A673 (cell line): ENCODE data around the gene TCF20.

Experiments
- CTCF ChIP-seq: fragments of 300-800, 200-600 bp; sonication (generic); conservative IDR thresholded peaks from 2 replicates; pipeline ENCODE4 v1.5.1; 2017; ENCODE audit warnings: low read depth, mild to moderate bottlenecking, antibody characterized with exemption, low read length, moderate library complexity, mixed read lengths
- EZH2 ChIP-seq: fragments of 200-600 bp; sonication (generic); IDR thresholded peaks from 2 replicates; pipeline ENCODE4 v1.6.1; 2017; ENCODE audit warnings: borderline replicate concordance, low read depth, mild to moderate bottlenecking, mixed read lengths, antibody characterized with exemption, low read length; ENCODE audit not compliant: poor library complexity, severe bottlenecking

- no peak for TF ChIP-seq CTCF
- no peak for TF ChIP-seq EZH2
Measured at GRCh38 chr22:42268852-42269410, 1.5 kb downstream of the TCF20 start.
